G401 (cell line): ENCODE measurements around the gene ADAMTSL1. TPM values are rescaled to one million over a fixed set of nuclear protein-coding genes. Genes with fewer than 3 reads are reported as not detected.
A peak's percentile ranks its signal among the peaks of the same experiment; 100 is the strongest.

Experiments
- DNase-seq: peaks from one replicate; pipeline ENCODE4 v3.0.0-alpha.2; 2015; ENCODE audit warnings: low spot score
- in situ Hi-C: cut with HindIII; loops from 2 replicates; pipeline ENCODE4 v1.10.0; 2016; ENCODE audit warnings: low sequenced_read_pairs, mixed read lengths
- total RNA-seq: library from RNA; depleted of rRNA; stranded (reverse); fragments of >200 nt; shearing (Covaris generic); gene quantifications from 2 replicates; pipeline ENCODE4 v1.2.3, GENCODE V29; 2014

ADAMTSL1 gene
- total RNA-seq, 1 experiment from 2014 or later: not detected

DNA sequence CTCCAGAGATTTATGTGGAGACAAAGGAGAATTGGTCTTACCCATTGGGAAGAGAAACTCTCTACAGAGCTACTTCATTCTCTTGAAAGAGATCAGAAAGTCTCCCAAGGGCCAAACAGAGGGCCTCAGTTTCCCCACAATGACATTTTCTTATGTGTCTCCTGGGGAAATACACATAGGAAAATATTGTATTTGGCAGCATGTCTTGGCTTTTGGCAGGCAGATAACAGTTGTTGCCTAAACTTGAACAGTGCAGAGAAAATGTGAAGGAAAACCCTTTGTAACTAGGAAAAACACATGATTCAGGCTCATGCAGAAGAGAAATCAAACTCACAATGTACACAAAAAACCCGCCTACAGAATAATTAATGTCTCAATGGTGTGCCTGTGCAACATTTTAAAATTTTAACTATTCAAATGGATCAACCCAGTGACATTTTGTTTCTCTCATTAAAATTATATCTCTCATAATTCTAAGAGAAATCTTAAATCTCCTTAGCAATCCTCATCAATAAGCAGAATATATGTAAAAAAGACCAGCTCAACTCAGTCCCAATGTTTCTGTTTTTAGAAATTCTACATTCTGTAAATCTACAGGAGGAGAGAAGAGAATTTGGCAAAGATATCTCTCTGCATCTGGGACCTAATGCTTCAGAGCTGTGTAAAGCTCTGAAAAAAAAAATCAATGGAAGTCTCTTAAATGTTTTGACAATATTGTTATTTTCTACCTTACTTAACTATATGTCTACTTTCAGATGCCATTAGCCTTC is 205.1 kb downstream of the ADAMTSL1 start:
- in situ Hi-C loops: no loop called here
- DNase-seq: no peak

- no peak for DNase-seq
- in situ Hi-C loops: no loop called here
Observed at GRCh38 chr9:18682907-18683306, 209.0 kb downstream of the ADAMTSL1 start.

GRCh38 chr9:18683312-18683711 is 209.4 kb downstream of the ADAMTSL1 start:
- in situ Hi-C loops: no loop called here
- DNase-seq: no peak

- in situ Hi-C loops: no loop called here
- DNase-seq: no peak
Observed at GRCh38 chr9:18683851-18684250, 209.9 kb downstream of the ADAMTSL1 start.

DNA sequence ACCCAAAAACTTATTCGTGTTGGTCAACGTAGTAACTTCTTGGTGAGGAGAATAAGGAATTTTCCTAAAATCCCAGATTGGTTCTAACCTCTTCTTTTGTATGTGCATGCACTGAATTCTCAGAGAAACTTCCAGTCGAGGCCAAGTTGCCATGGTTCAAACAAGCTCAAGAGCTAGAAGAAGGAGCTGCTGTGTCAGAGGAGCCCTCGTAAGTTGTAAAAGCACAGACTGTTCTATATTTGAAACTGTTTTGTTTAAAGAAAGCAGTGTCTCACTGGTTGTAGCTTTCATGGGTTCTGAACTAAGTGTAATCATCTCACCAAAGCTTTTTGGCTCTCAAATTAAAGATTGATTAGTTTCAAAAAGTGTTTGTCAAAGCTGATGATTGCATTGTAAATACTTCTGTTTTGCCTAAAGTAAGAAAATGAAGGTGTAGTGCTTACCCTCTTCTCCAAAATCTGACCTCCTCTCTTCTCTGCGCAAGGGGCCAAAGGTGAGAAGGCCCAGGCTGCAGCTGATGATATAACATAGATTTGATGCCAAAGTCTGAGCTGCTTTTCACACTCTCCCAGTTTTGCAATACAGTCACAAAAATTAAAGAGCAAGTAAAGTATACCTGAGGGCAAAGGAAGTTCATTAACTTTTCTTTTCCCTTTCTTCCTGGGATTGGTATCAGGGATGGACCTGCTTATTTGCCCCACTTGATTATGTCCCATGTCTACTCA is 210.8 kb downstream of the ADAMTSL1 start:
- in situ Hi-C loops: no loop called here
- peak; percentile 14 for DNase-seq

DNA sequence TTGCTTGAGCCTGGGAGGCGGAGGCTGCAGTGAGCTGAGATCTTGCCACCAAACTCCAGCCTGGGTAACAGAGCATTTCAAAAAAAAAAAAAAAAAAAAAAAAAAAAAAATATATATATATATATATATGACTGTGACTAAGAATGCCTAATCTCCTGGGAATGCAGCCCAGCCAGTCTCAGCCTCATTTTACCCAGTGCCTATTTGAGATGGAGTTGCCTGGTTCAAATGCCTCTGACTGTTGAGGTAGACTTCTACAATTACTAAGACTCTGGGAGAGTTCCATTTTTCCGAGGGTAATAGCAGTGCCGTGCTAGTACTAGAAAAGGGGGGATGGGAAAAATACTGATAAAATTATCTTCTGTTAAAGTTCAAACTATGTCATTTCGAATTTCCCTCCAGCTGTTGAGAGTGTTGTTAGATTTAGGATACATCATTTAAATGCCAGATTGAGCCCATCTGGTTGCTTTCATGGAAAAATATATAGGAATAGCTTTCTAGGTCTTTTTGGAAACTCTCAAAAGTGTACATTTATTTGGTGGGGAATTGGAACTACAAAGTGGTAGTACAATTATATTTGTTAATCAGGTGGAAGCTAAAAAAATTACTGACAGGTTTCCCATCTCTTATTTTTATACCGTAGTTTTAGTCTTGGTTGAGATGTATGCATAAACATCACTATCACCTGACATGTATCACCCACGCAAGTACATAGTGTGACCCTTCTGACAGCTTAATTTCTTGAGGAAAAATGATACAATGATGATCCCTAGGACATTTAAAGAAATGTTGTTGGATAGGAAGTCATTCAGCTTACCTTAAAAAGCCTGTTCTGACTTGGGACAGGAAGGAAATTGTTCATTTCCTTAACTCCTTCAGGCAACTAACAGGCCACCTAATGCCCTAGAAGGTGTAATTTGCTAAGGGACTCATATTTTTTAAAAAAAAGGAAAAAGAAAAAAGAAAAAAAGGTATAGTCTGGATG is 214.9 kb downstream of the ADAMTSL1 start:
- in situ Hi-C loops: no loop called here
- no peak for DNase-seq

DNA sequence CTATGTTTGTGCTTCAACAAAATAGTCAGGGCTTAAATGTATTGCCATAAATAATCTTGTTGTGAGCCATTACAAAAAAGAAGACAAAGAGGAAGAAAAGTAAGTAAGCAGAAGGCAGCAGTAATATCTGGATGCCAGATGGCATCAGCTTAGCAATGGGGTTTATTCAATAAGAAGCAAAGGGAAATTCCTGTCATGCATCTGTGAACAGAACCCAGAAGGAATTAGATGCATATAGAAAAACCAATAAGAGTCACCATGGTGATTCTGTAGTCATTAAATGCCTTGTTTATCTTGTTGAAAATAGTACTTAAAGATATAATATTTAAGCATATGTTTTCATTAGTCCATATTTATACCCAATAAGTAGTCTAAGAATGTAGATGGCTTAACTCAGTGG is 216.0 kb downstream of the ADAMTSL1 start:
- in situ Hi-C loops: no loop called here

DNA sequence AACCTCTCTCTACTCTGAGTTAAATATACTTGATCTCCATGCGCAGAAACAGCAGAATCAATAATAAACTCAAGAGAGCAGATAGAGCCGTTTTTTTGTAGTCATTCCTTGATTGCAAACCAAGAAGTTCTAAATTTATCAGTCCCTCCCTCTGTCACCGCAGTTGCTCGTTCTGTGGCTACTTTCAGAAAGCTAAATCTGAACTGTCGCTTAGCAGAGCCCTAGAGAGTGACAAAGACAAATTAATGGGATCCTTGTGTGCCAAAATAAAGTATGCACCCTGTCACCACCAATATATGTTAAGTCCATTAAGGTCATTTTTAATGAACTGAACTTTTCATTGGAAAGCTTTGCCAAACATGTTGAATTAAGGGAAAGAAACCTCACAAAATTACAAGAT is 218.3 kb downstream of the ADAMTSL1 start:
- no peak for DNase-seq
- in situ Hi-C loops: no loop called here

More for the DNA sequence above, 216.0 kb downstream of the ADAMTSL1 start:
- no peak for DNase-seq

DNA sequence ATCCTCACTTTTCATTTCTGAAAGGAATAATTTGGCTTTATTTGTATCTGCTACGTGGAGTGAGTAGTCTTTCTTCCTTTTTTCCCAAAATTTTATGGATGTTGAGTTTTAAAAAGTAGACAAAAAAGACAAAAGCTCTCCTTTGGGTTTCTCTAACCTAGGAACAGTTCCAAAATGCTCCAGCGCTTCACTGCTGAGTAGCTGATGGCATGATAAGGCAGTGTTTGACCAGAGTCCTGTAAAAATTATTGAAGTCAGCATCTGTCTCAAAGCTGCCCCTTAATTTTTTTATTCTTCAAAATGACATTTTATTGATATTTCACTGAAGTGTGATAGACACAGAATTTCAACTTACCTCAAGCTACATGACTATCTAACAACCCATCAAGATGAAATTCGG is 219.0 kb downstream of the ADAMTSL1 start:
- in situ Hi-C loops: no loop called here
- DNase-seq: no peak

DNA sequence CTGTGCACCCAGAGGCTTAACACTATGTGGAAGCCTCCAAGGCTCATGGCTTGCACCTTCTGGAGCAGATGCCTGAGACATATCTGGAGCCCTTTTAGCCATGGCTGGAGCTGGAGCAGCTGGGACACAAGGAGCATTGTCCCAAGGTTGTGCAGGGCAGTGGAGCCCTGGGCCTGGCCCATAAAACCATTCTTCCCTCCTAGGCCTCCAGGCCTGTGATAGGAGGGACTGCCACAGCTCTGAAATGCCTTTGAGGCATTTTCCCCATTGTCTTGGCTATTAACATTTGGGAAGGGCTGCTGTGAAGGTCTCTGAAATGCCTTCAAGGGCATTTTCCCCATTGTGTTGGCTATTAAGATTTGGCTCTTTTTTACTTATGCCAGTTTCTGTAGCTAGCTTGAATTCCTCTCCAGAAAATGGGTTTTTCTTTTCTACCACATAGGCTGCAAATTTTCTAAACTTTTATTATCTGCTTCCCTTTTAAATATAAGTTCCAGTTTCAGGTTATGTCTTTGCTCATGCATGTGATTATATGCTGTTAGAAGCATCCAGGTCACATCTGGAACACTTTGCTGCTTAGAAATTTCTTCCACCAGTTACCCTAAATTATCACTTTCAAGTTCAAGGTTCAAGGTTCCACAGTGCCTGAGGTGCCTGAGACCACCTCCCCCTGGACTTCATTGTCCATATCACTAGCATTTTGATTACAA is 221.2 kb downstream of the ADAMTSL1 start:
- in situ Hi-C loops: no loop called here
- no peak for DNase-seq

GRCh38 chr9:18698992-18699391 is 225.0 kb downstream of the ADAMTSL1 start:
- in situ Hi-C loops: no loop called here
- DNase-seq: no peak

DNA sequence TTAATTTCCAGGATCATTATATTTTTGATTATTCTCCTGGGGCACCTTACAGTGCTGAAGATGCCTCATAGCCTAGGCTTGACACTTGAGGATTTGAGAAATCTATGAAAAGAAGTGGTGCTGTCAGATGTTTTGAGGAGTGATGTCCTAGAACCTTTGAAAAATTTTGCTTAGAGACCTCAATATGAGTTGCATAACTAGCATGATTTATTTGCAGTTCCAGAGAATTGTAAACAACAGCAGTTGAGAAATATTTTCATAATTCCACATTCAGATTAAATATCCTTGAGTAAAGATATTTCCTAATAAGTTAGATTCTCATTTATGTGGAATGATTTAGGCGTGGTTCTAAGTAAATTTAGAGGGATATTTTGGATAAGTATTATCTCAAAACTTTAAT is 225.8 kb downstream of the ADAMTSL1 start:
- in situ Hi-C loops: no loop called here
- no peak for DNase-seq

- in situ Hi-C loops: no loop called here
Observed at GRCh38 chr9:18700714-18701113, 226.8 kb downstream of the ADAMTSL1 start.

DNA sequence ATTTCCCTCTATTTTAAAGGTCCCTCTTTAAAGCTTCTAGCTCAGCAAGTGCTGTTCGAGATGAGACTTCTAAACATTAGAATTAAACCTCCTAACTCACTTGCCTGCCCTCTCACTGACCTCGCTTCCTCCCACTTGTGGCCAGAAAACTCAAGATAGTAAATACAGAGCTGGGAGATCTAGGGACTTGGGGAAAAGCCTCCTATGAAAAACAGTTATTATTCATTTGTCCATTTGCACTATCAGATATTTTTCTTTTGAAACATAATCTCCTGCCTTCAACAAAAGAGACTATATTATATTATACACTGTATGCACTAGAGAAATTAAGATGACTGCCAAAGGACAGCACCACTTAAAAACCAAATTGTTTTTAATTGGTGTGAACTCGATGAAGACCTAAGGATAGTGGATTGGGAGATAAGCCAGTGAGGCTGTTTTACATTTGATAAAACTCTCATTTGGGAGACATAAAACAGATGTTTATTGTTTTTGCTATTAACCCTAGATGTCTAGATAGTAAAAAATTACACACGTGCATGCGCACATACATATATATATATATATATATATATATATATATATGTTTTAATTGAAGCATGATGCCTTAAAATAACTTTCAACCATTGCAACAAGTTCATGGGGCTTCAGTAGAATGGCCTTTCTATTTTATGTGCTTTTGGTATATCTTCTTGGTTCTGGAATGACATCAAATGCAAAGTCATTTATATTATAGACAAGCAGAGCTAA is 229.4 kb downstream of the ADAMTSL1 start:
- no peak for DNase-seq
- in situ Hi-C loops: no loop called here

More at GRCh38 chr9:18700714-18701113, 226.8 kb downstream of the ADAMTSL1 start:
- no peak for DNase-seq

GRCh38 chr9:18703901-18704379 is 230.0 kb downstream of the ADAMTSL1 start:
- in situ Hi-C loops: no loop called here

GRCh38 chr9:18705796-18706392 is 231.9 kb downstream of the ADAMTSL1 start:
- in situ Hi-C loops: no loop called here
- no peak for DNase-seq

More at GRCh38 chr9:18703901-18704379, 230.0 kb downstream of the ADAMTSL1 start:
- DNase-seq: no peak

DNA sequence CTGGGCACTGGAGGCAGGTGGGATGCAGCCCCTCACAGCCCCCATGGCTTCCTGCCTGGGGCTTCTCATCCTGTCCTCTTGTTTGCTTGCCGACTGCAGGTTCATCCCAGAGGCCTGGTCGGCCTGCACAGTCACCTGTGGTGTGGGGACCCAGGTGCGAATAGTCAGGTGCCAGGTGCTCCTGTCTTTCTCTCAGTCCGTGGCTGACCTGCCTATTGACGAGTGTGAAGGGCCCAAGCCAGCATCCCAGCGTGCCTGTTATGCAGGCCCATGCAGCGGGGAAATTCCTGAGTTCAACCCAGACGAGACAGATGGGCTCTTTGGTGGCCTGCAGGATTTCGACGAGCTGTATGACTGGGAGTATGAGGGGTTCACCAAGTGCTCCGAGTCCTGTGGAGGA is 232.7 kb downstream of the ADAMTSL1 start:
- DNase-seq: no peak
- in situ Hi-C loops: no loop called here

GRCh38 chr9:18707061-18707461 is 233.1 kb downstream of the ADAMTSL1 start:
- in situ Hi-C loops: no loop called here
- DNase-seq: no peak
